CD4-positive, alpha-beta T cell treated with Interferon gamma for 1 hour (primary cell): ENCODE measurements around the gene FAM120C.

ENCODE experiments used
- DNase-seq: peaks from one replicate; pipeline ENCODE4 v3.0.0-alpha.2; 2020

The FAM120C gene

GRCh38 chrX:54166915-54167314, 16.1 kb downstream of the FAM120C start:
- DNase-seq = no peak

GRCh38 chrX:54157561-54157960, 25.5 kb downstream of the FAM120C start:
- no peak for DNase-seq

DNA sequence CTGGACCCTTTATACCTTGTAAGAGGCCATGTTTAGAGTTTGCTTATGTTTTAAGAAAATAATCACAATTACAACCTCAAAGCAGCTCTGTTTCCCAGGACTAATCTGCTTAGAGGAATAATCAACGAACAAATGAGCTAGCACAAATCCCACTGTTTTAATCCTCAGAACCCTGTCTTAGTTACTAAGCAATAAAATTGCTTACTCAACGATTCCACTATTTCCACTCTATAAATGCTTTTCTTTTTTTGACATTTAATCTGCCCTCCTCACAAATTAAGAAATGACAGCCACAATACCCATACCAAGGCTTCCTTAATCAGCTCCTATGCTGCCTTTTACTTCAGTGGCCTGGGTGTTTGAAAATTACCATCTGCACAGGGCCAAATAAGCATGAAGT, 48.8 kb downstream of the FAM120C start:
- no peak for DNase-seq

DNA sequence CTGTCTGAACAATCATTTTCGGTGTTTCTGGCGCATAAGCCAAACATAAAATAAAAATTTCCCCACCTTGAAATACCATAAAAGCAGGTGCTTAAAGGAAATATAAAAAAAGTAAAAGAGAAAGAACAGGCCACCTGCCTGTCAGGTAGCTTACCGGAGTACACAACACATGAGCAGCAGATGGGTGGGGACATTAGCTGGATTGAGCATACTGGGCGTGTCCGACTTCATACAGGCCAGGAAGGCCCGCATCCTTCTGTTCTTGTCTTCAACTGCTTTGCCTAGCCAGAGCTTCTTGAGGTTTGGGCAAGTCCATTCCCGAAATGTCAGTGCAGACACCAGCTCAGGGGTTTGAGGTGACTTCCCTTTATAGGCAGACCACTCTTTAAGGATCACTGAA, 66.7 kb downstream of the FAM120C start:
- DNase-seq = no peak

- DNase-seq = no peak
These were observed 89.5 kb downstream of the FAM120C start for GRCh38 chrX:54093571-54093970.

- no peak for DNase-seq
These were observed 89.9 kb downstream of the FAM120C start for GRCh38 chrX:54093159-54093558.

DNA sequence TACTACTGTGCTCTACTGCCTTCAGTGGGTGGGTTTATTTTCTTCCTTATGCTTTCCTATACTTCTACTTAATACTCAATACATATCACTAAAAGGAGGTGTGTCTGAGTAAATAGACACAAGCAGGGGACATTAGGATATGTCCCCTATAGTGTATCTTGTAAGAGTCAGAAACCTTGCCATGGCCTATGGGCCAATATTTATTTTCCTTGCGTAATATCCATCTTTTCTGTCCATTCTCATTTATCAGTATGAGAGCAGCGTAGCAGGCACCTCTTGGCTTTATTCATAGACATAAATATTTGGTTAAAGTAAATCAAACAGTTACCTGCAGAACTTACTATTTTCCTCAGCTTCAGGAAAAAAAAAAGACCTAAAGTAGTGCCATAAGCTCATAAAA, 92.2 kb downstream of the FAM120C start:
- no peak for DNase-seq

DNA sequence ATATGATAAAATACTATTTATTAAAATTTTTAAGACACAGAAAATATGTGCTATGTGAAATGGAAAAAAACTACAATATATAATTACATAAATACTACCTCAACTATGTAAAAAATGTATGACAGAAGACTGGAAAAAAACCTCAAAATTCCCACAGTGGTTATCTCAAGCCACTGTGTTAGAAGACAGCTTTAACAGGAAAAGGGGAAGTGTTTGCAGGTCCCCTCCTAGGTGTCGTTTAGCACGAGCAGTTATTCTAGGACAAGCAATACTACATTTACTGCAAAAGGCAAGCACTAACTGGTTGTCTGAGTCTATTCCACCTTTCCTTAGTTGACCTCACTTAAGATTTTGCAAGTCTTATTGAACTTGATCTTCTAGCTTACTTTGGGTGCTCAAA, 93.9 kb downstream of the FAM120C start:
- no peak for DNase-seq

DNA sequence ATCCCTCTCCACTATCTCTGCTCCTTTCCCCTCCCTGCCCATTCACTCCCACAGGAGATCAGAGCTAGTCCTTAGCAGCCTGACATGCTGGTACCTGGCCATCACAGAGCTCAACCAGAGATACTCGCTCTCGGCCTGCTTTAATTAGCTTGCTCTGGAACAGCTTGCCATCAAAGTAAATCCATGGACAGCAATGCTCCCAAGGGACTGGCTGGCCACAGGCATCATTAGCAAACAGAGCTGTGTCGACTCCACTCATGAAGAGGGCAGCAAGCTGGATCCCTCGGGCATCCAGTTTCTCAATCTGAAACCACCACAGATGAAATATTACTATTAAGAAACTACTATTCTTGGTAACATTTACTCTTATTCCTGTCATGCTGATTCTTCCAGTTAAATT, 95.4 kb downstream of the FAM120C start:
- DNase-seq = no peak

DNA sequence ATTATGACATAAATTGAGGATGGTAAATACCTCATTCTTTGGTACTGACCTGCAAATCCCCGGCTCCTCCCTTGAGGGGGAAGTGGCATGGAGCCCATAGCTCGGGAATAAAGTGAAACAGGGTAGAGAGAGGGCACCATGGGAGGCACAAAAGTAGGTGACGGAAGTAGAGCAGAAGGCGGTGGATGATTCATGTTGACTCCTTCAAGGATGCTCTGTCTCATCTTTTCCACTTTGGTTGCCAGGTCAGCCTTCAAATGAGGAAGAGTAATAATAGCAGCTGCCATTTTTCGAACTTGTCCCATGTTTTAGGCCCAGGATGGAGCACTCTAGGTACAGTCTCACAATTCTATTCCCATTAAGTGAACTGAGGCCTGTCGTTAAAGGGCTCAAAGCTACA, 97.4 kb downstream of the FAM120C start:
- no peak for DNase-seq

- no peak for DNase-seq
These were observed 106.2 kb downstream of the FAM120C start for GRCh38 chrX:54076903-54077302.

DNA sequence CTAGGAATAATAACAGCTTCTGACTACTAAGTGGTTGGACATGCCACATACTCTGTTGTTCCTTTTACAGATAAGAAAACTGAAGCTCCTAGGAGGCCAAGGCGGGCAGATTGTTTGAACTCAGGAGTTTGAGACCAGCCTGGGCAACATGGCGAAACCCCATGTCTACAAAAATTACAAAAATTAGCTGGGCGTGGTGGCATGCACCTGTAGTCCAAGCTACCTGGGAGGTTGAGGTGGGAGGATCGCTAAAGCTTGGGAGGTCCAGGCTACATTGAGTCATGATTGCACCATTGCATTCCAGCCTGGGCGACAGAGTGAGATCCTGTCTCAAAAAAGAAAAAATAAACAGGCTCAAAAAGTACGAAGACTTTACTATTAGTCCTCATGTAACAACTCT, 108.2 kb downstream of the FAM120C start:
- no peak for DNase-seq

GRCh38 chrX:54067766-54068165, 115.3 kb downstream of the FAM120C start:
- DNase-seq = no peak

GRCh38 chrX:54066841-54067240, 116.2 kb downstream of the FAM120C start:
- DNase-seq = no peak

DNA sequence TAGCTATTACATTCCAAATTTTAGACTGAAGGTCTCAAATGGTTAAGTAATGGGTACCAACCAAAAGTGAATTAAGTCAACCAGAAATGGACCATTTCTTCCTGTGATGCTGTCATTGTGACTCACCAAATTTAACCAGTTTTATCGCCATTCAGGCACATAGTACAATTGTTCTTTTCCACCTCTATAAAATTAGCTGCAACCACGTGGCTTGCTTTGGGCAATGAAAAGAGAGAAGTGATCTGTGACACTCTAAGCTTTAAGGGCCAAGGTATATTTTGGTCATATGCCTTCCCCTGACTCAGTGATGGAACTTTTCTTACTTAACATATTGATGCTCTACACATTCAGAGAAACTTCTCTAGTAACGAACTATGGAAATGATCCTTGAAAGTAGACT, 118.5 kb downstream of the FAM120C start:
- DNase-seq = no peak

- no peak for DNase-seq
These were observed 119.7 kb downstream of the FAM120C start for GRCh38 chrX:54063361-54063760.

GRCh38 chrX:54049801-54050200, 133.3 kb downstream of the FAM120C start:
- DNase-seq = no peak

DNA sequence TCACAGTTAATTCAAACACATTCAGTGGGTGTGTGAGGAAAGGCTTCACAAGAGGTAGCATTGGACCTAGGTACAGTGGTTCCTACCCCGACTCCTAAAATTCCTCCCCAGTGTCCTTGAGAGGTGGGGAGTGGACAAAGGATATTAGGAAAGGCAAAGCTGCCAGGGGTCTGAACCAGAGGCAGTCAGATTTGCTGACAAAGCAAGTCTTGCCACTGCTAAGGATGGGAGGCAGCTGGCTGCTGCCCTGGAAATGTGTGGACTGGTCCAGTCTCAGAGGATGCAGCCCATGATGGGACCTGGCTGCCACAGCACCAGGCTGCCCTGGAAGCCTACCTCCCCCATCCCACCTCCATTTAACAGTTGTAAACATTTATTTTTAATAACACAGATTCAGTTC, 134.6 kb downstream of the FAM120C start:
- DNase-seq = no peak

- DNase-seq = no peak
These were observed 137.4 kb downstream of the FAM120C start for GRCh38 chrX:54045563-54046228.

DNA sequence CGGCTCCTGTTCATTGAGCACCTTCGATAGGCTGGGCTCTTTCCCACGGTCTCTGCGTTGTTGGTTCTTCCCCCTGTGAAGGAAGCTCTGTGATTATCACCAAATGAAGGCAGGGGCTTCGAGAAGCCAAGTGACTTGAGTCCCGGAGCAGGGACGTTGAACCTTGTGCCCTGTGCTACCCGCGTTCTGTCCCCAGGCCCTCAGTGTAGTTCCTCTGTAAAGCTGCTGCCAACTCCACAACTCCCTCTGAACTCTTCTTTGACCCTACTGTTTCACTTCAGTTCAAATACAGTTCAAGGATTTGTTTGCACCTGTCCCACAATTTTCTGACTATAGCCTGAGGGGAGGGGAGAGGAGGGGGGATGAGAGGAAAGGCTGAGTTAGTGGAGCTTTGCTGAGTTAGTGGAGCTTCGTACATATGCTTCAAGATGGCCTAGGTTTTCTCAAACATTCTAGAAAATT, 138.1 kb downstream of the FAM120C start:
- no peak for DNase-seq

GRCh38 chrX:54044126-54044876, 138.8 kb downstream of the FAM120C start, which contains the start of gene PHF8:
TSS of gene PHF8 (minus strand) at chrX:54044473. CDS start at chrX:54042728, 1,745 bp downstream.
- DNase-seq = peak; percentile 97

- DNase-seq = peak; percentile 30
These were observed 139.4 kb downstream of the FAM120C start for GRCh38 chrX:54043541-54044125.

DNA sequence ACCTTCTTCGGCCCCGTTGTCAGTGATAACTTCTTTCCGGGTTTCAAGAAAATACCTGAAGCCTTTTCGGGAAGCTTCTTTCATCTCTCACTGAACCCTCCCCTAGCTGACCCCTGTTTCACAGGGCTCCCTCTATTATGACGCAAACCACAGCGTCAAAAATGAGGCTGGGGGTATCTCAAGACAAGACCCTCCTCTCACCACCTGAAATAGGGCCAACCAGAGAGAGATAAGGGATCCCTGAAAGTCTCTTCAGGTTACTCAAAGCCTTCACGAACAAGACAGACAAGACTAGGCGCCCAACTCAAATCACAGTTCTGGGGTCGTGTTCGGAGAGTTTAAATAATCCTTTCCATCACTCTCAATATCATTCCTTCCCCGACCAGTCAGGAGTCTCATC, 140.0 kb downstream of the FAM120C start:
- no peak for DNase-seq

GRCh38 chrX:54042609-54043021, 140.4 kb downstream of the FAM120C start:
- peak; percentile 43 for DNase-seq
